ENCODE measurements around the gene AP4S1. TPM values are rescaled to one million over a fixed set of nuclear protein-coding genes. Genes with fewer than 3 reads are reported as not detected.

Gene AP4S1
- total RNA-seq, 6 donors from 2014 or later: 5.3 to 11.1 (median 6.7) TPM

DNA sequence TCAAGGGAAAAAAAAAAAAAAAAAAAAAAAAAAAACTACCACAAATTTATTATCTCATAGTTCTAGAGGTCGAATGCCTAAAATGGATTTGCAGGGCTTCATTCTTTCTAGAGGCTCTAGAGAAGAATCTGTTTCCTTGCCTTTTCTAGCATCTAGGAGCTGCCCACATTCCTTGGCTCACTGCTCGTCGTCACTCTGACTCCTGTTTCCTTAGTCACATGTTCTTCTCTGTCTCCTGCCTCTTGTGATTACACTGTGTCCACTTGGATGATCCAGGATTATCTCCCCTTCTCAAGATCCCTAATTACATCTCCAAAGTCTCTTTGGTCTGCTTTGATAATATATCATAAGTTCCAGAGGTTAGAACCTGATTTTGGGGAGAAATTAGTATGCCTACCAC, 93.4 kb downstream of the AP4S1 start:
- Histone ChIP-seq H3K36me3 (peaks cover 37 to 98% (median 82%) of the 10 kb centered on the region in 4 donors), H3K9me3 (no peaks in the 10 kb centered on the region), H3K27me3 (no peaks in the 10 kb centered on the region), H3K4me1 (no peaks in the 10 kb centered on the region), H3K27ac (no peak overlapping the region), H3K4me3 (no peak overlapping the region)
- ATAC-seq (ENCODE audit: low FRiP score in 2 of 2): no peak
- 75 to 84% methylated on average over 3 of the region's 3 CpGs for WGBS, 2 donors
- TF ChIP-seq POLR2AphosphoS5 (IDR thresholded peaks at IDR 0.05) (no peak), POLR2A (IDR thresholded peaks at IDR 0.05) (no peak), EP300 (IDR thresholded peaks at IDR 0.05) (no peak)
- TF ChIP-seq, protein P1, sequence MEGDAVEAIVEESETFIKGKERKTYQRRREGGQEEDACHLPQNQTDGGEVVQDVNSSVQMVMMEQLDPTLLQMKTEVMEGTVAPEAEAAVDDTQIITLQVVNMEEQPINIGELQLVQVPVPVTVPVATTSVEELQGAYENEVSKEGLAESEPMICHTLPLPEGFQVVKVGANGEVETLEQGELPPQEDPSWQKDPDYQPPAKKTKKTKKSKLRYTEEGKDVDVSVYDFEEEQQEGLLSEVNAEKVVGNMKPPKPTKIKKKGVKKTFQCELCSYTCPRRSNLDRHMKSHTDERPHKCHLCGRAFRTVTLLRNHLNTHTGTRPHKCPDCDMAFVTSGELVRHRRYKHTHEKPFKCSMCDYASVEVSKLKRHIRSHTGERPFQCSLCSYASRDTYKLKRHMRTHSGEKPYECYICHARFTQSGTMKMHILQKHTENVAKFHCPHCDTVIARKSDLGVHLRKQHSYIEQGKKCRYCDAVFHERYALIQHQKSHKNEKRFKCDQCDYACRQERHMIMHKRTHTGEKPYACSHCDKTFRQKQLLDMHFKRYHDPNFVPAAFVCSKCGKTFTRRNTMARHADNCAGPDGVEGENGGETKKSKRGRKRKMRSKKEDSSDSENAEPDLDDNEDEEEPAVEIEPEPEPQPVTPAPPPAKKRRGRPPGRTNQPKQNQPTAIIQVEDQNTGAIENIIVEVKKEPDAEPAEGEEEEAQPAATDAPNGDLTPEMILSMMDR (IDR thresholded peaks at IDR 0.05): no peak
- DNase-seq: no peak

DNA sequence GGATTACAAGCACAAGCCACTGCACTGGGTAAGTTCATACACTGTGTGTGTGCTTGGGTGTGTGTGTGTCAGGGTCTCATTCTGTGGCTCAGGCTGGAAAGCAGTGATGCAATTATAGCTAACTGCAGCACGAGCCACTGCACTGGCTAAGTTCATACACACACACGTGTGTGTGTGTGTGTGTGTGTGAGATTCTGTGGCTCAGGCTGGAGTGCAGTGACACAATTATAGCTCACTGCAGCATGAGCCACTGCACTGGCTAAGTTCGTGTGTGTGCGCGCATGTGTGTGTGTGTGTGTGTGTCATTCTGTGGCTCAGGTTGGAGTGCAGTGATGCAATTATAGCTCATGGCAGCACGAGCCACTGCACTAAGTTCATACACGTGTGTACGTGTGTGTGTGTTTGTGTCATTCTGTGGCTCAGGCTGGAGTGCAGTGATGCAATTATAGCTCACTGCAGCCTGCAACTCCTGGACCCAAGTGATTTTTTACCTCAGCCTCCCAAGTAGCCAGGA, 96.7 kb downstream of the AP4S1 start:
- no peaks in the 10 kb centered on the region for H3K9me3 ChIP-seq
- ATAC-seq (ENCODE audit: low FRiP score in 2 of 2): peak in 1 of 2 donors; percentile 57
- peaks cover 29 to 94% (median 60%) of the 10 kb centered on the region in 4 donors for H3K36me3 ChIP-seq
- H3K27ac ChIP-seq: no peak overlapping the region
- H3K4me1 ChIP-seq: no peaks in the 10 kb centered on the region
- DNase-seq: no peak
- TF ChIP-seq POLR2A (IDR thresholded peaks at IDR 0.05) (no peak), POLR2AphosphoS5 (IDR thresholded peaks at IDR 0.05) (no peak), EP300 (IDR thresholded peaks at IDR 0.05) (no peak)
- TF ChIP-seq, protein P1 (IDR thresholded peaks at IDR 0.05): no peak
- 73 to 80% methylated on average over 8 of the region's 8 CpGs for WGBS, 2 donors
- no peak overlapping the region for H3K4me3 ChIP-seq
- no peaks in the 10 kb centered on the region for H3K27me3 ChIP-seq

DNA sequence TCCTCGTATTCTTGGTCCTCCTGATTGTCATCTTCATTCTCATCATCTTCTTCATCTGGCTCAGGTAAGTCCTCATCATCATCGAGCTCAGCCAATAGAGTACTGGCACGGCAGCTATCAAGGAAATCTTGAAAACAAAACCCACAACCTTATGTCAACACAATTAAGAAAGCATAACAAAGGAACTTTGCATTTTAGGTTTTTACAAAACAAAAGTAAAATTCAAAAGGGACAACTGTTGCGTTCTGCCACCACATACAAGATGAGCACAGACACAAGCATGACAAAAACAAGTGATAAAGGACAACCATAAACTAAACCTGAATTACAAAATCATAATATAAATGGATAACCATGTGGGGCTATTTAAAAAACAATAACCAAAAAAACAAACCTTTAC, 97.5 kb downstream of the AP4S1 start:
- TF ChIP-seq EP300 (IDR thresholded peaks at IDR 0.05) (no peak), POLR2AphosphoS5 (IDR thresholded peaks at IDR 0.05) (no peak), POLR2A (IDR thresholded peaks at IDR 0.05) (no peak)
- TF ChIP-seq, protein P1 (IDR thresholded peaks at IDR 0.05): no peak
- Histone ChIP-seq H3K27me3 (no peaks in the 10 kb centered on the region), H3K4me1 (peaks cover 0 to 2% (median 0%) of the 10 kb centered on the region in 4 donors), H3K9me3 (no peaks in the 10 kb centered on the region), H3K36me3 (peaks cover 28 to 94% (median 56%) of the 10 kb centered on the region in 4 donors), H3K4me3 (no peak overlapping the region), H3K27ac (no peak overlapping the region)
- 90 to 91% methylated on average over 4 of the region's 4 CpGs for WGBS, 2 donors
- DNase-seq: no peak
- ATAC-seq (ENCODE audit: low FRiP score in 2 of 2): no peak

DNA sequence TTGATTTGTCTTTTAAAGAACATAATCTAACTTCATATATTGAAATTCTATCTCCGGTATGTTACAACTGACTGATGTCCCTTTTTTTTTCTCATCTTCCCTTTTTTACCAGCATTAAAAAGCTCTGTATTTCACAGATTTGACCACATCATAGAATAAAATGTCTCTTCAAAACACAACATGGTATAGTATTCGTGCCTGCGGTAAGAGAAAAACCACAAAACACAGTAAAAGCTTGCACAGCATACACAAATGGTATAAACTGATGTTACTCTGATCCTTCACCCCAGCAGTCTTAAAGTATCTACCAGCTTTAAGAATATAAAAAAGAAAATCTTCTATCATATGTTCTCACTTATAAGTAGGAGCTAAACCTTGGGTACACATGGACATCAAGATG, 98.7 kb downstream of the AP4S1 start:
- DNase-seq: no peak

More for the DNA sequence above, 98.7 kb downstream of the AP4S1 start:
- Histone ChIP-seq H3K9me3 (no peaks in the 10 kb centered on the region), H3K4me1 (peaks cover 0 to 11% (median 2%) of the 10 kb centered on the region in 4 donors), H3K27me3 (no peaks in the 10 kb centered on the region), H3K27ac (no peak overlapping the region), H3K4me3 (no peak overlapping the region), H3K36me3 (peaks cover 29 to 94% (median 57%) of the 10 kb centered on the region in 4 donors)
- no peak for ATAC-seq (ENCODE audit: low FRiP score in 2 of 2)
- WGBS, 2 donors: 92 to 94% methylated on average over 3 of the region's 3 CpGs
- TF ChIP-seq POLR2A (IDR thresholded peaks at IDR 0.05) (no peak), POLR2AphosphoS5 (IDR thresholded peaks at IDR 0.05) (no peak), EP300 (IDR thresholded peaks at IDR 0.05) (no peak)
- TF ChIP-seq, protein P1 (IDR thresholded peaks at IDR 0.05): no peak
